ENCODE measurements around the gene PI4KB.

DNA sequence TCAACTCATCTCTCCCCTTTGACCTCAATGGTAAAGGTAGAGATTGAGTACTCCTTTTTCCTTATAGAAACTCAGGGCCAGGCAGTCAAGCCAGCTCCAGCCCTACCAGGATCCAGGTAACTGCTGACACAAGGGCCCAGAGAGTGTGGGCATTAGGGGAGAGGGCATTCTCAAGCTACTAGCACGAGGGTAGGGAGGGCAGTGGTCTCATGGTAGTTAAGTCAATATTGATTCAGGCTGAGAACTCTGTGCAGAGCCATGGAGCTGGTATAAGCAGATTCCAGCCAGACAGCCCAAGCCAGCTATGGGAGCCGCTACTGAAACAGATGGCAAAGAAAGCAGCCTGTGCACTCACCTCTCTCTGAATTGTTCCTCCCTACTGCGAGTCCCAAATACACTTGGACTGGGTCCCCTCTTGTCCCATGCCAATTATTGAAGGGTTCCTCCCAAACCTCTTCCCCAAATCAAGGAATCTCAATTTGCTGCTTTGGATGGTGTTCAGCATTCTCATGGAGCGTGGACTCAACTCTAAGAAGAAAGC is 2.8 kb downstream of the PI4KB start:
- TF ChIP-seq, protein P1, sequence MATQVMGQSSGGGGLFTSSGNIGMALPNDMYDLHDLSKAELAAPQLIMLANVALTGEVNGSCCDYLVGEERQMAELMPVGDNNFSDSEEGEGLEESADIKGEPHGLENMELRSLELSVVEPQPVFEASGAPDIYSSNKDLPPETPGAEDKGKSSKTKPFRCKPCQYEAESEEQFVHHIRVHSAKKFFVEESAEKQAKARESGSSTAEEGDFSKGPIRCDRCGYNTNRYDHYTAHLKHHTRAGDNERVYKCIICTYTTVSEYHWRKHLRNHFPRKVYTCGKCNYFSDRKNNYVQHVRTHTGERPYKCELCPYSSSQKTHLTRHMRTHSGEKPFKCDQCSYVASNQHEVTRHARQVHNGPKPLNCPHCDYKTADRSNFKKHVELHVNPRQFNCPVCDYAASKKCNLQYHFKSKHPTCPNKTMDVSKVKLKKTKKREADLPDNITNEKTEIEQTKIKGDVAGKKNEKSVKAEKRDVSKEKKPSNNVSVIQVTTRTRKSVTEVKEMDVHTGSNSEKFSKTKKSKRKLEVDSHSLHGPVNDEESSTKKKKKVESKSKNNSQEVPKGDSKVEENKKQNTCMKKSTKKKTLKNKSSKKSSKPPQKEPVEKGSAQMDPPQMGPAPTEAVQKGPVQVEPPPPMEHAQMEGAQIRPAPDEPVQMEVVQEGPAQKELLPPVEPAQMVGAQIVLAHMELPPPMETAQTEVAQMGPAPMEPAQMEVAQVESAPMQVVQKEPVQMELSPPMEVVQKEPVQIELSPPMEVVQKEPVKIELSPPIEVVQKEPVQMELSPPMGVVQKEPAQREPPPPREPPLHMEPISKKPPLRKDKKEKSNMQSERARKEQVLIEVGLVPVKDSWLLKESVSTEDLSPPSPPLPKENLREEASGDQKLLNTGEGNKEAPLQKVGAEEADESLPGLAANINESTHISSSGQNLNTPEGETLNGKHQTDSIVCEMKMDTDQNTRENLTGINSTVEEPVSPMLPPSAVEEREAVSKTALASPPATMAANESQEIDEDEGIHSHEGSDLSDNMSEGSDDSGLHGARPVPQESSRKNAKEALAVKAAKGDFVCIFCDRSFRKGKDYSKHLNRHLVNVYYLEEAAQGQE (IDR thresholded peaks at IDR 0.05; ENCODE audit: borderline replicate concordance in 1 of 2, low read depth in 1 of 2, low read length in 2 of 2) = no peak
- no peak for TF ChIP-seq ZMYM2 (CRISPR knock-in tag; IDR thresholded peaks at IDR 0.05)
- no peak for TF ChIP-seq ZNF761 (CRISPR knock-in tag; conservative IDR thresholded peaks at IDR 0.05)
- no peak for TF ChIP-seq BRD4 (CRISPR knock-in tag; IDR thresholded peaks at IDR 0.05)
- TF ChIP-seq, protein P2, sequence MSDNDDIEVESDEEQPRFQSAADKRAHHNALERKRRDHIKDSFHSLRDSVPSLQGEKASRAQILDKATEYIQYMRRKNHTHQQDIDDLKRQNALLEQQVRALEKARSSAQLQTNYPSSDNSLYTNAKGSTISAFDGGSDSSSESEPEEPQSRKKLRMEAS (IDR thresholded peaks at IDR 0.05) = no peak
- TF ChIP-seq HNF4G (IDR thresholded peaks at IDR 0.05; ENCODE audit: borderline replicate concordance, low read depth, low read length) = no peak
- no peak for TF ChIP-seq HNF4G (CRISPR knock-in tag; IDR thresholded peaks at IDR 0.05; ENCODE audit: borderline replicate concordance, low read depth)
- TF ChIP-seq ASH2L (IDR thresholded peaks at IDR 0.05; ENCODE audit: insufficient read length, low read depth, low read length) = no peak
- no peak for TF ChIP-seq EP300 (IDR thresholded peaks at IDR 0.05; ENCODE audit: low read depth in 2 of 2, low read length in 2 of 2)
- TF ChIP-seq EP300 (CRISPR knock-in tag; IDR thresholded peaks at IDR 0.05; ENCODE audit: borderline replicate concordance) = no peak
- no peak for TF ChIP-seq HOXA7 (CRISPR knock-in tag; IDR thresholded peaks at IDR 0.05)
- TF ChIP-seq ZNF143 (CRISPR knock-in tag; IDR thresholded peaks at IDR 0.05) = no peak
- no peak for TF ChIP-seq POLR2A (IDR thresholded peaks at IDR 0.05; ENCODE audit: insufficient read depth in 1 of 2, low read depth in 2 of 2, low read length in 2 of 2)
- TF ChIP-seq, protein P3, sequence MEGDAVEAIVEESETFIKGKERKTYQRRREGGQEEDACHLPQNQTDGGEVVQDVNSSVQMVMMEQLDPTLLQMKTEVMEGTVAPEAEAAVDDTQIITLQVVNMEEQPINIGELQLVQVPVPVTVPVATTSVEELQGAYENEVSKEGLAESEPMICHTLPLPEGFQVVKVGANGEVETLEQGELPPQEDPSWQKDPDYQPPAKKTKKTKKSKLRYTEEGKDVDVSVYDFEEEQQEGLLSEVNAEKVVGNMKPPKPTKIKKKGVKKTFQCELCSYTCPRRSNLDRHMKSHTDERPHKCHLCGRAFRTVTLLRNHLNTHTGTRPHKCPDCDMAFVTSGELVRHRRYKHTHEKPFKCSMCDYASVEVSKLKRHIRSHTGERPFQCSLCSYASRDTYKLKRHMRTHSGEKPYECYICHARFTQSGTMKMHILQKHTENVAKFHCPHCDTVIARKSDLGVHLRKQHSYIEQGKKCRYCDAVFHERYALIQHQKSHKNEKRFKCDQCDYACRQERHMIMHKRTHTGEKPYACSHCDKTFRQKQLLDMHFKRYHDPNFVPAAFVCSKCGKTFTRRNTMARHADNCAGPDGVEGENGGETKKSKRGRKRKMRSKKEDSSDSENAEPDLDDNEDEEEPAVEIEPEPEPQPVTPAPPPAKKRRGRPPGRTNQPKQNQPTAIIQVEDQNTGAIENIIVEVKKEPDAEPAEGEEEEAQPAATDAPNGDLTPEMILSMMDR (CRISPR knock-in tag; IDR thresholded peaks at IDR 0.05) = no peak
- no peak for TF ChIP-seq ZNF644 (CRISPR knock-in tag; IDR thresholded peaks at IDR 0.05; ENCODE audit: low read depth)
- TF ChIP-seq, protein P4, sequence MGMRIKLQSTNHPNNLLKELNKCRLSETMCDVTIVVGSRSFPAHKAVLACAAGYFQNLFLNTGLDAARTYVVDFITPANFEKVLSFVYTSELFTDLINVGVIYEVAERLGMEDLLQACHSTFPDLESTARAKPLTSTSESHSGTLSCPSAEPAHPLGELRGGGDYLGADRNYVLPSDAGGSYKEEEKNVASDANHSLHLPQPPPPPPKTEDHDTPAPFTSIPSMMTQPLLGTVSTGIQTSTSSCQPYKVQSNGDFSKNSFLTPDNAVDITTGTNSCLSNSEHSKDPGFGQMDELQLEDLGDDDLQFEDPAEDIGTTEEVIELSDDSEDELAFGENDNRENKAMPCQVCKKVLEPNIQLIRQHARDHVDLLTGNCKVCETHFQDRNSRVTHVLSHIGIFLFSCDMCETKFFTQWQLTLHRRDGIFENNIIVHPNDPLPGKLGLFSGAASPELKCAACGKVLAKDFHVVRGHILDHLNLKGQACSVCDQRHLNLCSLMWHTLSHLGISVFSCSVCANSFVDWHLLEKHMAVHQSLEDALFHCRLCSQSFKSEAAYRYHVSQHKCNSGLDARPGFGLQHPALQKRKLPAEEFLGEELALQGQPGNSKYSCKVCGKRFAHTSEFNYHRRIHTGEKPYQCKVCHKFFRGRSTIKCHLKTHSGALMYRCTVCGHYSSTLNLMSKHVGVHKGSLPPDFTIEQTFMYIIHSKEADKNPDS (CRISPR knock-in tag; IDR thresholded peaks at IDR 0.05) = no peak

All from HepG2 (cell line).